ENCODE measurements around the gene RNF44.

GRCh38 chr5:176542135-176542595 lies 5.0 kb upstream of the RNF44 start:
- no peak for TF ChIP-seq CTCF (conservative IDR thresholded peaks at IDR 0.05 in 1 of 2, IDR thresholded peaks at IDR 0.05 in 1 of 2; ENCODE audit: low read depth in 1 of 2, low read length in 2 of 2)
- TF ChIP-seq EZH2 (IDR thresholded peaks at IDR 0.05; ENCODE audit: low read length, missing control alignments), result no peak

All from fibroblast of lung (primary cell).